HepG2 (cell line): ENCODE data around the gene TTLL13. TPM values are rescaled to one million over a fixed set of nuclear protein-coding genes. Genes with fewer than 3 reads are reported as not detected.

ENCODE experiments used
- ATAC-seq: fragments of 200-7000 bp; cut with Tn5 transposase; 3 replicates; pipeline ENCODE4 v1.9.1; 2020; ENCODE audit warnings: mild to moderate bottlenecking, moderate library complexity
- BruUV-seq: library from RNA; stranded (reverse); fragments of 400-500 nt; replicated peaks from 2 replicates; lab custom pipeline; 2021; lab: Mats Ljungman, UMichigan
- CTCF ChIA-PET: fragments of 300-600 bp; formaldehyde crosslinking; extraction: SDS; loops from one replicate; lab custom pipeline; 2021; ENCODE audit warnings: low total read pairs, inconsistent platforms, low intra/inter-chr PET ratio; lab: Yijun Ruan, JAX
- POLR2A ChIA-PET: fragments of 350-600 bp; sonication (Branson Sonifier 250); formaldehyde crosslinking; loops from one replicate; lab custom pipeline; 2020; ENCODE audit warnings: antibody characterized with exemption, inconsistent platforms; lab: Yijun Ruan, JAX
- DNase-seq: peaks from one replicate; pipeline ENCODE4 v3.0.0-alpha.2; 2015; ENCODE audit warnings: low spot score
- FAIRE-seq: peaks from 3 replicates; lab custom pipeline; 2011; peaks lifted over from hg19 to GRCh38; lab: Jason Lieb, UNC
- H2AFZ ChIP-seq: one replicate; pipeline ENCODE4 v1.6.1; 2011; ENCODE audit warnings: low read length, inconsistent platforms
- H3K27ac ChIP-seq: fragments of 300-600 bp; 3 replicates; pipeline ENCODE4 v1.8.0; 2011; ENCODE audit warnings: mixed run types, mild to moderate bottlenecking, mixed read lengths, low read length, inconsistent platforms; ENCODE audit not compliant: insufficient read depth; ENCODE audit errors: extremely low read length
- H3K27me3 ChIP-seq, 2 experiments: fragments of 200-600 bp in 1 of 2; 2 replicates in 1 of 2; 3 replicates in 1 of 2; pipeline versions ENCODE4 v1.6.0 to v1.8.0; 2011; ENCODE audit warnings: low read length in 2 of 2, mild to moderate bottlenecking in 2 of 2, moderate library complexity in 2 of 2, inconsistent platforms in 1 of 2; ENCODE audit not compliant: insufficient read depth in 2 of 2, control insufficient read depth in 1 of 2
- H3K36me3 ChIP-seq, 2 experiments: fragments of 200-600 bp in 1 of 2; replicated peaks in 1 of 2; 2 replicates in 1 of 2; 3 replicates in 1 of 2; pipeline versions ENCODE4 v1.5.1 to v1.8.0; 2011; ENCODE audit warnings: low read length in 2 of 2, inconsistent platforms in 1 of 2; ENCODE audit not compliant: insufficient read depth in 2 of 2, control insufficient read depth in 1 of 2
- H3K4me1 ChIP-seq: 2 replicates; pipeline ENCODE4 v1.5.1; 2012; ENCODE audit warnings: low read length, inconsistent platforms; ENCODE audit not compliant: insufficient read depth
- H3K4me2 ChIP-seq: 2 replicates; pipeline ENCODE4 v1.6.0; 2011; ENCODE audit warnings: low read depth, low read length, inconsistent platforms
- H3K4me3 ChIP-seq, 3 experiments: fragments of 200-600 bp in 1 of 3; sonication (generic), shearing (Covaris generic) in 1 of 3; replicated peaks in 1 of 3; 2 replicates each; pipeline ENCODE4 v1.5.1; 2011 to 2016; ENCODE audit warnings: low read length in 3 of 3, inconsistent platforms in 2 of 3, low read depth in 2 of 3, mild to moderate bottlenecking in 2 of 3, control low read depth in 1 of 3, mixed read lengths in 1 of 3; ENCODE audit not compliant: insufficient read depth in 1 of 3
- H3K79me2 ChIP-seq: one replicate; pipeline ENCODE4 v1.6.1; 2011; ENCODE audit warnings: low read length, inconsistent platforms; ENCODE audit not compliant: insufficient read depth
- H3K9ac ChIP-seq: 2 replicates; pipeline ENCODE4 v1.6.0; 2011; ENCODE audit warnings: mild to moderate bottlenecking, low read depth, low read length, inconsistent platforms; ENCODE audit not compliant: insufficient read depth
- H3K9me3 ChIP-seq: 2 replicates; pipeline ENCODE4 v1.5.1; 2012; ENCODE audit warnings: mild to moderate bottlenecking, low read length
- H4K20me1 ChIP-seq: 2 replicates; pipeline ENCODE4 v1.6.0; 2011; ENCODE audit warnings: inconsistent platforms, mild to moderate bottlenecking, low read length, moderate library complexity; ENCODE audit not compliant: insufficient read depth
- CREB1 ChIP-seq, 2 experiments: fragments of 450-650 bp in 1 of 2; IDR thresholded peaks; 2 replicates each; pipeline ENCODE4 v1.6.1; 2016 to 2017; ENCODE audit warnings: control low read depth in 1 of 2, mild to moderate bottlenecking in 1 of 2, missing compliant biosample characterization in 1 of 2, missing genetic modification characterization in 1 of 2
- EZH2 ChIP-seq: conservative IDR thresholded peaks from 2 replicates; pipeline ENCODE4 v1.6.1; 2012; ENCODE audit warnings: mild to moderate bottlenecking, low read depth, low read length, moderate library complexity
- HNRNPLL ChIP-seq: fragments of 200-400 bp; formaldehyde crosslinking; IDR thresholded peaks from 2 replicates; pipeline ENCODE4 v1.6.1; 2017; ENCODE audit warnings: mild to moderate bottlenecking, low read depth, low read length; ENCODE audit not compliant: poor library complexity, severe bottlenecking
- IRF2 ChIP-seq: IDR thresholded peaks from 2 replicates; pipeline ENCODE4 v1.6.1; 2018; ENCODE audit warnings: missing genetic modification reagents, missing compliant biosample characterization
- KMT2A ChIP-seq: sonication (generic); formaldehyde crosslinking; IDR thresholded peaks from 2 replicates; pipeline ENCODE4 v1.4.0; 2020; ENCODE audit warnings: missing genetic modification reagents
- TEAD2 ChIP-seq: sonication (generic); formaldehyde crosslinking; IDR thresholded peaks from 2 replicates; pipeline ENCODE4 v1.9.0; 2021; ENCODE audit warnings: missing genetic modification reagents
- TOPORS ChIP-seq: sonication (generic); formaldehyde crosslinking; IDR thresholded peaks from 2 replicates; pipeline ENCODE4 v1.8.0; 2023; ENCODE audit warnings: mild to moderate bottlenecking, missing genetic modification reagents
- ZNF160 ChIP-seq: sonication (generic); formaldehyde crosslinking; IDR thresholded peaks from 2 replicates; pipeline ENCODE4 v1.8.0; 2022; ENCODE audit warnings: mild to moderate bottlenecking, inconsistent platforms, missing genetic modification reagents
- WGBS: methylation state at CpG from one replicate; pipeline ENCODE4 v1.1.6; 2017; ENCODE audit warnings: low lambda C conversion rate; 5-methylcytosine and 5-hydroxymethylcytosine counted together
- in situ Hi-C: cut with HindIII; loops from 2 replicates; pipeline ENCODE4 v1.10.0; 2017; ENCODE audit warnings: low pct_unique_long_range_greater_than_20kb; ENCODE audit not compliant: extremely low pct_ligation_motif_present
- intact Hi-C: fragments of 100-400 bp; cut with micrococcal nuclease; formaldehyde crosslinking; loops from one replicate; pipeline ENCODE4 v1.10.0; 2022; ENCODE audit not compliant: unreplicated experiment
- polyA plus RNA-seq, 8 experiments: library from polyadenylated mRNA; depleted of rRNA in 3 of 8; stranded (reverse) in 7 of 8; unstranded in 1 of 8; fragments of >200 nt; fragmentation: Illumina TruSeq in 4 of 8; extraction: Trizol in 4 of 8; gene quantifications; 2 replicates each; pipeline versions ENCODE4 v1.2.1 to v1.2.3, GENCODE V29; 2011 to 2016; ENCODE audit warnings: low read depth in 4 of 8, missing spikeins in 1 of 8, mixed read lengths in 1 of 8; ENCODE audit not compliant: insufficient read depth in 1 of 8
- total RNA-seq, 5 experiments: library from RNA; depleted of rRNA; stranded (reverse); fragments of >200 nt; fragmentation: Illumina TruSeq; extraction: Trizol; gene quantifications; 2 replicates each; pipeline ENCODE4 v1.2.3, GENCODE V29; 2016; ENCODE audit warnings: low read depth in 1 of 5
- TF ChIP-seq, protein P1 (sequence below): sonication (generic); formaldehyde crosslinking; IDR thresholded peaks from 2 replicates; pipeline ENCODE4 v1.4.0; 2020; ENCODE audit warnings: mild to moderate bottlenecking, missing genetic modification reagents

The TTLL13 gene
- total and polyA plus RNA-seq, 2 of the 13 experiments (the other 11 are each of a cell fraction or from before 2014, with no cell fraction given), result 0.07 to 0.29 TPM

DNA sequence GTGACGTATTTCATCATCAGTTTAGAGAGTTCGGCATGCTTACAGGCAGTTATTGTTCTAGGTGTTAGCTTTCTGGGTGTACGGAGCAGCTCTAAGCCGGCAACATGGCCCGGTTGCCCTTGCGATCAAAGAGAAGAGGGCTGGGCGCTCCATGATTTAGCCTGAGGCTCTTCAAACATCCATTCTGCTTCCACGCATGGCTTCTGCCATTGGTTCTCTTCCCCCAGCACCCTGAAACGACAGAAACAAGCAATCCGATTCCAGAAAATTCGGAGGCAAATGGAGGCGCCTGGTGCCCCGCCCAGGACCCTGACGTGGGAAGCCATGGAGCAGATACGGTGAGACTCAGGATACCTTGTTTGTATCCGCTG is 16.7 kb downstream of the TTLL13 start (continued):
- TF ChIP-seq HNRNPLL (peak; percentile 73), TOPORS (CRISPR knock-in tag) (no peak), ZNF160 (no peak), TEAD2 (no peak), EZH2 (no peak)

DNA sequence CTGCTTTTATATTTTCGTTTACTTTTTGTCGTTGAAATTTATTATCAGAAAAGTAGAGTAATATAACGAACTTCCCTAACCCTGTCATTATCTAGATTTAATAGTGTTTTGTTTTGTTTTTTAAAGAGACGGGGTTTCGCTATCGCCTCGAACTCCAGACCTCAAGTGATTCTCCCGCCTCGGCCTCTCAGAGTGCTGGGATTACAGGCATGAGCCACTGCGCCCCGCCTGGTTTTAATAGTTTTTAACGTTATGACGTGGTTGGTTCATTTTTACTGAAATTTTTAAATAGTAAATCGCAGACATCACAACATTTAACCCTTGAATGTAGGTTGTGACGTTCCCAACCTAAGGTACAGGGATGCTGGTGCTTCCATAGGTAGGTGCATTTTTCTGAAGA is 17.1 kb downstream of the TTLL13 start:
- POLR2A ChIA-PET, result interaction anchor here (0.8 to 1.2 kb wide), 6 partner anchors 8 to 123 kb away, joined by 3 to 11 read pairs (median 4); partner anchors contain the start of gene TTLL13
- peak overlapping the region; percentile 71 to 78 (median 72) for H3K4me3 ChIP-seq
- in situ Hi-C loops, result no loop called here

More for the DNA sequence above, 17.1 kb downstream of the TTLL13 start:
- FAIRE-seq (no peak), ATAC-seq (no peak), DNase-seq (no peak)
- TF ChIP-seq IRF2 (CRISPR knock-in tag), result no peak
- TF ChIP-seq, protein P1, sequence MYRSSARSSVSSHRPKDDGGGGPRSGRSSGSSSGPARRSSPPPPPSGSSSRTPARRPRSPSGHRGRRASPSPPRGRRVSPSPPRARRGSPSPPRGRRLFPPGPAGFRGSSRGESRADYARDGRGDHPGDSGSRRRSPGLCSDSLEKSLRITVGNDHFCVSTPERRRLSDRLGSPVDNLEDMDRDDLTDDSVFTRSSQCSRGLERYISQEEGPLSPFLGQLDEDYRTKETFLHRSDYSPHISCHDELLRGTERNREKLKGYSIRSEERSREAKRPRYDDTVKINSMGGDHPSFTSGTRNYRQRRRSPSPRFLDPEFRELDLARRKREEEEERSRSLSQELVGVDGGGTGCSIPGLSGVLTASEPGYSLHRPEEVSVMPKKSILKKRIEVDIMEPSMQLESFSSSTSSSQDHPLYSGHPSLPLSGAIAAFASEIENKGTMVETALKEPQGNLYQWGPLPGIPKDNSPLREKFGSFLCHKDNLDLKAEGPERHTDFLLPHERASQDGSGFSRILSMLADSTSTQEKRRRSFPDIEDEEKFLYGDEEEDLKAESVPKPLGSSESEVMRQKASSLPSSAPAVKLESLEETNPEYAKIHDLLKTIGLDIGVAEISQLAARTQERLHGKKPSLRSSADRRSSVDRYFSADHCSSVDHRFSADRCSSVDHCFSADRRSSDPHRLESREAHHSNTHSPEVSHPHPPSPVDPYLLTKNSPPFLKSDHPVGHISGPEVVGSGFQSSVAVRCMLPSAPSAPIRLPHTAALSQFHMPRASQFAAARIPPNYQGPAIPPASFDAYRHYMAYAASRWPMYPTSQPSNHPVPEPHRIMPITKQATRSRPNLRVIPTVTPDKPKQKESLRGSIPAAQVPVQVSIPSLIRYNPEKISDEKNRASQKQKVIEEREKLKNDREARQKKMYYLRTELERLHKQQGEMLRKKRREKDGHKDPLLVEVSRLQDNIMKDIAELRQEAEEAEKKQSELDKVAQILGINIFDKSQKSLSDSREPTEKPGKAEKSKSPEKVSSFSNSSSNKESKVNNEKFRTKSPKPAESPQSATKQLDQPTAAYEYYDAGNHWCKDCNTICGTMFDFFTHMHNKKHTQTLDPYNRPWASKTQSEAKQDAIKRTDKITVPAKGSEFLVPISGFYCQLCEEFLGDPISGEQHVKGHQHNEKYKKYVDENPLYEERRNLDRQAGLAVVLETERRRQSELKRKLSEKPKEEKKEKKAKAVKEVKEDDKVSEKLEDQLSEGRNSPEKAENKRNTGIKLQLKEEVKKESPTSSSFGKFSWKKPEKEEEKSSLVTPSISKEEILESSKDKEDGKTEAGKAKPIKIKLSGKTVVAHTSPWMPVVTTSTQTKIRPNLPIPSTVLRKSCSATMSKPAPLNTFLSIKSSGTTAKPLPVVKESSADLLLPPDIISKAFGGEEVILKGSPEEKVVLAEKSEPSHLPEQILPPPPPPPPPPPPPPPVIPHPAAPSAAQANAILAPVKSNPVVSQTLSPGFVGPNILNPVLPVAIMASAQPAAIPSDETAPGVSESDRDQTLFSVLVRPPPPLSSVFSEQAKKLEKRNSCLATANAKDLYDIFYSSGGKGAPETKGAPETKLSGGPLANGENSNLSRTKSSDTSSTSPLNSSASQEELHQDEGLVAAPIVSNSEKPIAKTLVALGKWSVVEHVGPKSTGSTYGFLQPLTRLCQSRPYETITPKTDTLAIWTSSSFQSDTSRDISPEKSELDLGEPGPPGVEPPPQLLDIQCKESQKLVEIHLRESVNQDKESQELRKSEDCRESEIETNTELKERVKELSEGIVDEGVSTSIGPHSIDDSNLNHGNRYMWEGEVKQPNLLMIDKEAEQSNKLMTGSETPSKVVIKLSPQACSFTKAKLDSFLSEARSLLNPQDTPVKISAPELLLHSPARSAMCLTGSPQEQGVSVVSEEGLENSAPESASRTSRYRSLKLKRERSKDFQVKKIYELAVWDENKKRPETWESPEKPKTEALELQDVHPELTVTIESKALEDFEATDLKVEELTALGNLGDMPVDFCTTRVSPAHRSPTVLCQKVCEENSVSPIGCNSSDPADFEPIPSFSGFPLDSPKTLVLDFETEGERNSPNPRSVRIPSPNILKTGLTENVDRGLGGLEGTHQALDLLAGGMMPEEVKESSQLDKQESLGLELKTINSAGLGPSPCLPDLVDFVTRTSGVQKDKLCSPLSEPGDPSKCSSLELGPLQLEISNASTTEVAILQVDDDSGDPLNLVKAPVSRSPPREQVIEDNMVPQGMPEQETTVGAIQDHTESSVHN (CRISPR knock-in tag), result no peak
- TF ChIP-seq CREB1 (IDR thresholded peaks at IDR 0.05), result peak; percentile 41; the same call in 1 of the 2 replicates
- TF ChIP-seq CREB1 (CRISPR knock-in tag; IDR thresholded peaks at IDR 0.05), result no peak
- no peak for TF ChIP-seq KMT2A (CRISPR knock-in tag)
- no peak overlapping the region for H2AFZ ChIP-seq
- no TSS peak for BruUV-seq
- H3K27me3 ChIP-seq, result no peaks in the 10 kb centered on the region; a peak in 1 of 5 replicates
- peak overlapping the region; percentile 83 for H3K27ac ChIP-seq
- 27% methylated on average over 15 of the region's 15 CpGs for WGBS
- H3K9ac ChIP-seq, result peak overlapping the region; percentile 88
- no peaks in the 10 kb centered on the region for H3K9me3 ChIP-seq
- peaks cover 42% of the 10 kb centered on the region for H3K79me2 ChIP-seq
- H3K4me1 ChIP-seq, result peaks cover 61% of the 10 kb centered on the region
- intact Hi-C loops, result loop anchor here (5.0 kb wide), 1 partner anchor 34 kb away; the partner anchor contains the start of genes CIB1 and GDPGP1
- H3K36me3 ChIP-seq, result peaks cover 5 to 25% of the 10 kb centered on the region in 2 experiments; a peak in 4 of 5 replicates
- peak overlapping the region; percentile 87 for H3K4me2 ChIP-seq
- CTCF ChIA-PET, result no interaction called here
- H4K20me1 ChIP-seq, result peaks cover 7% of the 10 kb centered on the region
